Kasumi-1 (cell line): ENCODE measurements around the gene CHADL.
A peak's percentile ranks its signal among the peaks of the same experiment; 100 is the strongest.

Experiments used
- DNase-seq, 2 experiments: peaks; one replicate each; lab custom pipeline; 2025; lab: John Stamatoyannopoulos, UW

The CHADL gene

DNA sequence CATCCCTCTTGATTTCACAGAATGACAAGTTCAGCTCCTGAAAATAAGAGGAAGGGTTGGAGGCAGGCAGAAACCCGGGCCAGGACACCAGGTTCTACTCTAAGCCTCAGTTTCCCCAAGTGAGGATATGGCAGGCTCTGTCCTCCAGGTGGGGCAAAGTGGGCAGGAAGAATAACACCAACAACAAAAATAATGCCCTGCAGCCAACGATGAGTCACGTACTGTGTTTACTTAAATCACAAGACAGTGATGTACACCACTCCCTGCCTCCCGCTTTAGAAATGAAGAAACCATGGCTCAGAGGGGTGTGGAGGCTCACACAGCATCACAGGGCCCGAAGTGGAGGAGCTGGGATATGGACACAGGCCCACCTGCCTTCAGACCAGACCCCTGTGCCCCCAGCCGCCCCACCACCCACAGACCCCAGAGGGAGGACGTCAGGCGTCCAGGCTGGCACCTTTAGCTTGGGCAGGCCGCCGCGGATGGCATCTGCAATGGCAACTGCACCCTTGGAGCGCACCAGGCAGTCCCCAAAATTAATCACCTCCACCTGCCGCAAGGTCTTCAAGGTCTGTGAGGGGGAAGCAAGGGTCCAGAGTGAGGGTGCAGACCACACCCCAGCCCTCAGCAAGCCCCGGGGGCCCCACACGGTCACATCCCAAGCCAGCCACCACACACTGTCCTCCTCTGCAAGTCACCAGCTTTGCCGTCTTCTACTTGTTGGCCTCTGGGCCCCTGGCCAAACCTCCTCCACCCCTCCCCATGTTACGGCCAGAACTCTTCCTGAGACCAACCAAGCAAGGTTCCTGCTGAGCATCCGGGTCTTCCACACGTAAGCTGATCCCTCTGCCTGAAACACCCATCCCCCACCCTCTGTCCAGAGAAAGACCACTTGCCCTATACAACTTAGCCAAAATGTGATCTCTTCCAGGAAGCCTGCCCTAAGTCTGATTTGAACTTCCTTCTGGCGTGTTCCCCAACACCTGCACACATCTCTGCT lies 15.8 kb upstream of the CHADL start:
- no peak for DNase-seq

DNA sequence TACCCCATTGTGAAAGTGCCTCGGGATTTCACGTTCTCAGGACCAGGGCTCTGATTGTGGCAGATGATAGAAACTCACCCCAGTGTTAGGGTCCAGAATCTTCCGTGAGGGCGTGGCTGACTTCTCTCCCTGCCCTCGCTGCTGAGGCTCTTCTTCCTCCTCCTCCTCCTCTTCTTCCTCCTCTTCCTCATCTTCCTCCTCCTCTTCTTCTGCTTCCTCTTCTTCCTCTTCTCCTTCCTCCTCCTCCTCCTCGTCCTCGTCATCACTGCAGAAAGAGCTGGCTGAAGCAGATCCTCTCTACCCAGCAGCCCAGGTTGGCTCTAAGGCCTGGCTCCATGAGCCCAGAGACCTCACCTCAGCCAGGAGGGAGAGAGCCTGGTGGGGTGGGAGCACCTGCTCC lies 13.5 kb upstream of the CHADL start:
- DNase-seq: no peak

DNA sequence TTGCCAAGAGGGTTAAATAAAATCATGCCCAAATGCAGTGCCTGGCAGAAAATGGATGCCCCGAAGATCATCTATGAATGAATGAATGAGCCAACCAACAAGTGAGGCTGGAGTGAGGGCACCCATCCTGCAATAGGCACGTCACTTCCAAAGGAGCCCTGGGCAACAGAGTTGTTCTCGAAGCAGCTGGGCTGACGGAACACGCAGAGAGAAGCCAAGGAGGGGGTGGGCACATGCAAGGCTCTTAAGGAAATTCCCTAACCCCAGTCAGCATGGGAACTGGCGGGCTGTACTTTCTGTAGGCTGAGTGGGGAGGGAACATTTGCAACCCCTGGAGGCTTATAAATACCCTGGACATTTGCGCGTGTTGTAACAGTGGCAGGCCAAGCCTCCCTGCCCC lies 11.6 kb upstream of the CHADL start:
- DNase-seq: no peak

DNA sequence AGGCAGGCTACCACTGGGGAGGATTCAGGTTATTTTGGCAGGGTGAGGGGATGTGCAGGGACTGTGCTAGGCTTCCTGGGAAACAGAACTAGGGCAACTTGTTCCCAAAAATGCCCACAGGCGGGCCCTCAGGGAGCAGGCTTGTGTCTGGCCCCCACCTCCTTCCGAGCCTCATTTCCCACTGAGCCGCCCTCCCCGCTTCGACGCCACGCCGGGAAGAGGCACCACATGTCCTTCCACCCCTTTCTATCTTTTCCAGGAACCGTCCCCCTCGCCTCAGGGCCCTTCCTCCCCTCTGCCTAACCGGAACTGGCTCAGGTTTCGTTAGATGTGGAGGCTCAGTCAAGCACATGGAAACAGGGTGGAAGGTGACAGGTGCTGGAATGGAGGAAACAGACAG lies 9.4 kb upstream of the CHADL start:
- no peak for DNase-seq

DNA sequence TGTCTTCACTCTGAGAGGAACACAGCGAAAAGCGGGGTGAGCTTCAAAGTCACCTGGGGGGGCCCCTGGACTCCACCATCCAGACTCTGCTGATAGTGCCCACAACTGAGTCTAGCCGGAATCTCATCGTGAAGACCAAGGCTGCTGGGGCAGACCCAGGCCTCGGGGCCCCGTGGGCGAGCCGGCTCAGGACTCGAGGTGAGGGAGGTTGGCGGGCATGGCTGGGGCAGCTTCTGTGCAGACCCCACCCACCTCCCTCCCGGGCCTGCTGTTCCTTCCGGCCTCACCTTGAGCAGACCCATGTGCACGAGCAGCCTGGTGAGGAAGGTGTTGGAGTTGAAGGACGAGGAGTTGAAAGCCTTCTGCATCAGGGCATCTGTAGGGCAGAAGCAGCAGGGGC lies 8.7 kb upstream of the CHADL start:
- no peak for DNase-seq

DNA sequence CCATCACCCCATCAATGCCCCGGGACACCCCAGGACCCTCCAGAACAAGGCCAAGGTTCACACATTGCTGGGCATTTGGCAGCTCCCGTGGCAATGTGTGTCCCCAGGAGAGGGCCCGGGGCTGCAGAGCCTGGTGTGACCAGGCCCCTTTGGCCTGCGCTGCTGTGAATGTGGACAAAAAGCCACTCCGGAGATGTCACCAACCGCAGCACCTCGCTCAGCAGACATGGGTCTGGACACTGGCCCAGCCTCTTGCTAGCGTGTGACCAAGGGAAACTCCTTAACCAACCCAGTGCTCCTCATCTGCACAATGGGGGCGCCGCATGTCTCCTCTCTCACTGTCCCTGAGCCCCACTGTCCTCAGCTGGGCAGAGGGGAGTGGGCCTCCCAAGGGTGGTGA lies 8.0 kb upstream of the CHADL start:
- no peak for DNase-seq

DNA sequence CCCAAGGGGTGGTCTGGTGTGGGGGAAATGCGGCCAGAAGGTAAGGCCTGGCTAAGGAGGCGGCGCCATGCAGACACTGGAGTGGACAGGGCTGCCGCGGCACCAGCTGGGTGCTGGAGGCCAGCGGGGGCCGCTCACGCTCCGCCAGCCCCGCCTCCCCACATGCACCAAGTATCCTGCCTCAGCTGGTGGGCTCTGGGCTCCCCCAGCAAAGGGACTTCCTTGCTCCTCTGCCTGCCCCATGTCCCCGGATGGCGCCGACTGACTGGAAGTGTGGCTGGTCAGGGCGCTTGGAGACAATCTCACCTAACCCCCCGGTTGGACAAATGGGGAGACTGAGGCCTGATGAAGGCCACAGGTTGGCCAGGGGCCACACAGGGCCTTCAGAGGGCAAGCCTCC lies 7.6 kb upstream of the CHADL start:
- DNase-seq: no peak

DNA sequence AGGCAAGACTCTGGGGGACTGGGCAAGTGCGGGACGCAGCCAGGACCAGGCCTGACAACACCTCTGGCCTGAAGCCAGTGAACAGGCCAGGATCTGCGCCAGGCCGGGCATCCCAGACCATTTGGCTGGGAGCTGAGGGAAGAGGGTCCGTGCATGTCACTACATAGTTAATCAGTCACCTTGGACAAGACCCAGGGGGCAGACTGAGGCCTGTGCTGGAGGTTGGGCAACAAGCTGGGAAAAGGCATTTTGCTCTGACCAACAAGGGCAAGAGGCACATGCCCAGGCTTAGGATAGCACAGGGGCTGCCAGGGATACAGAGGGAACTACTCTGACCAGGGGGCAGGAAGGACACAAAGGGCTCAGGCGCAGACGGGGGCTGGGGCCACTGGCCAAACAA lies 7.0 kb upstream of the CHADL start:
- DNase-seq: no peak

DNA sequence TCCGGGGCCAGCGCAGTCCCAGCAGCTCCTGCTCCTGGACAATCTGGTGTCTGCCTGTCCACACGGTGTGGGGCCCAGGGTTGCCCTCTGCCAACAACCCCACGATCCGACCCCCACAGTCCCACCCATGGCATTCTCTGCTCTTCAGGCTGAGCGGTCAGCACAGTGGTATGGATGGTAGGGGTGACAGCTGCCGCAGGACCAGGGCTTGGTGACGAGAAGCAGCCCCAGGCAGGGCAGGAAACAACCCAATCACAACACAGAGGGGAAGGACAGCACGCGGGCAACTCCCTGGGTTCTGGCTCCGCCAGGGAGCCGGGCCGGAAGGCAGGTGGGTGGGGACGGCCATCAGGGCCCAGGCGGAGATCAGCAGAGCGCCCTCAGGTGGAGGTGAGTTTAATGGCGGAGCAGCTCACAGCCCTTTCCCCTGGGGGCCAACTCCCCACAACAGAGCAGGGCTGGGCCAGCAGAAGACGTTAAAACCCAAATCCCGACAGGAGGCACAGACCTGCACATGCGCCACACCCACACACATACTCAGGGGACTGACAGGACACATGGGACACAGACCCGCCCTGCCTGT lies 5.3 kb upstream of the CHADL start:
- DNase-seq: no peak

DNA sequence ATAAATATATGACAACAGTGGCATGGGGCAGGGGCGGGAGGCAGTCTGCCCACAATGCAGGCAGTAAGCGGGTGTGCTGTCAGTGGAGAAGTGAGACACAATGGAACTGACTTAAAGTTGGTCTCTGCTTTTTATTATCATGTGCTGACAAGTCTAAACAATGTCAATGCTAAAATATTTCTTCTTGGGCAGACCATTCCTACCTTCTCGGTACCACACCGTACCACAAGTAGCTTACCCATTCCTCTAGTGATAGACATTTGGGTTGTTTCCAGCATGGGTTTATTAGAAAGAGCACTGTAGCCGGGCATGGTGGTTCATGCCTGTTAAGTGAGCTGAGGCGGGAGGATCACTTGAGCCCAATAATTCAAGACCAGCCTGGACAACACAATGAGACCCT lies 2.6 kb upstream of the CHADL start:
- DNase-seq: no peak

DNA sequence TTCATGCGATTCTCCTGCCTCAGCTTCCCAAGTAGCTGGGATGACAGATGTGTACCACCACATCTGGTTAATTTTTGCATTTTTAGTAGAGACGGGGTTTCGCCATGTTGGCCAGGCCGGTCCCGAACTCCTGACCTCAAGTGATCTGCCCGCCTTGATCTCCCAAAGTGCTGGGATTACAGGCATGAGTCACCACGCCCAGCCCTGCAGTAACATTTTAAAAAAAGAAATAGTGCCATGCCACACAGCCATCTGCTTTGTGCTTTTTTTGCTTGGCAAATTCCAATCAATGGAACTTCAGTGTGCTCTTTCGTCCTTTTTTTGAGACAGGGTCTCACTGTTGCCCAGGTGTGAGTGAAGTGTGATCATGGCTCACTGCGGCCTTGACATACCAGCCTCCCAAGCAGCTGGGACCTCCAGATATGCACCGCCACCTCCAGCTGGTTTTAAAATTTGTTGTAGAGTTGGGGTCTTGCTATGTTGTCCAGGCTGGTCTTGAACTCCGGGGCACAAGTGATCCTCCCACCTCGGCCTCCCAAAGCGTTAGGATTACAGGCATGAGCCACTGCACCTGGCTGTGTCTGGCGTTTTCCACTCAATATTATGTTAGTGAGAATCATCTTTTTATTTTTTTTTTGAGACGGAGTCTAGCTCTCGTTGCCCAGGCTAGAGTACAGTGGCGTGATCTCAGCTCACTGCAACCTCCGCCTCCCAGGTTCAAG lies 1.8 kb upstream of the CHADL start:
- DNase-seq: no peak

DNA sequence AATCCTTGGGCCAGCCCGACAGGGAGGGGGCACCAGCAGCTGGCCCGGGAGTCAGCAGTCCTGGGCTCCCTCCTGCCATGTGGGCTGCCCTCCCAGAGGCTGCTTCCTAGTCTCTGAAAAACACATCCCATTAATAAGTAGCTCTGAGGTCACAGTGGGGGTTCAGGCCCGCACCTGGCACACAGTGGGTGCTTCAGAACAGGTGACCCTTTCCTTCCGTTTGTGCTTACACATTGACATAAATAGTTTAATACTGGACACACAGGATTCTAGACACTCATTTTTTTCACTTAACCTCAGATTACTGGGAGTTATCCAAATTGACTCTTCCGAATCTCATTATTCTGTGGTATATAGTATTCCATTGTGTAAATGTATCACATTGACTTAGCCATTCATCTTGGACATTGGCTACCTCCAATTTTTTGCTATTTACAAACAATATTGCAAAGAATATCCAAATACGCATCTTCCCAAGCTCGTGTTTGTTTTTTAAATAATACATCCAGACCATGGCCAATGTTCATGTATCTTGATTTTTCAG lies 474 bp upstream of the CHADL start:
- no peak for DNase-seq

DNA sequence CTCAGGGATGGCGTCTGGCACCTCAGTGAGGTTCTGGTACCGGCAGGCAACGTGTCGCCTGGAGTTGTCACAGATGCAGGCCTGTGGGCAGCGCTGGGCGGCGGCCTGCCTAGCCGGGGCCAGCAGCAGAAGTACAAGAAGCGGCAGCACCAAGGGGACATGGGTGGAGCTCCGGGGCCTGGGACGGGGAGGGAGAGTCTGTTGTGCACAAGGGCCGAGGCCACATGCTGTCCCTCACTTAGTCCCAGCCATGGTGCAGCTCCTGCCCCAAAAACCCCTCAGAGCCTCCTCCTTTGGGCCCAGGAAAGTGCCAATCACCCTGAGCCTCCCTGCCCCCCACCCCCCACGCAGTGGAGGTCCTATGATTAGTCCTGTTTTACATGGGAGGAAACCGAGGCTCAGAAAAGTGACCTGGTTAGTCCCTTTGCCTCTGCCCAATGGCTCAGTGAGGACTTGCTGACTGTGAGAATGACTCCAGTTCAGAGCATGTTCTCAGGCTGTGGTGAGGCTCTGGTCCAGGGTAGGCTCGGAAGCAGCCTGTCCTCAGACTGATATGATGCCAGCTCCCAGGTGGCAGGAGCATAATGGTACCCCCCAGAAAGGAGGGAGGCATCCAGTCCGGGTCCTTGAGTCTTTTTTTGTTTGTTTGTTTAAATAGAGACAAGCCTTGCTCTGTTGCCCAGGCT lies 1.1 kb downstream of the CHADL start:
- DNase-seq: no peak

DNA sequence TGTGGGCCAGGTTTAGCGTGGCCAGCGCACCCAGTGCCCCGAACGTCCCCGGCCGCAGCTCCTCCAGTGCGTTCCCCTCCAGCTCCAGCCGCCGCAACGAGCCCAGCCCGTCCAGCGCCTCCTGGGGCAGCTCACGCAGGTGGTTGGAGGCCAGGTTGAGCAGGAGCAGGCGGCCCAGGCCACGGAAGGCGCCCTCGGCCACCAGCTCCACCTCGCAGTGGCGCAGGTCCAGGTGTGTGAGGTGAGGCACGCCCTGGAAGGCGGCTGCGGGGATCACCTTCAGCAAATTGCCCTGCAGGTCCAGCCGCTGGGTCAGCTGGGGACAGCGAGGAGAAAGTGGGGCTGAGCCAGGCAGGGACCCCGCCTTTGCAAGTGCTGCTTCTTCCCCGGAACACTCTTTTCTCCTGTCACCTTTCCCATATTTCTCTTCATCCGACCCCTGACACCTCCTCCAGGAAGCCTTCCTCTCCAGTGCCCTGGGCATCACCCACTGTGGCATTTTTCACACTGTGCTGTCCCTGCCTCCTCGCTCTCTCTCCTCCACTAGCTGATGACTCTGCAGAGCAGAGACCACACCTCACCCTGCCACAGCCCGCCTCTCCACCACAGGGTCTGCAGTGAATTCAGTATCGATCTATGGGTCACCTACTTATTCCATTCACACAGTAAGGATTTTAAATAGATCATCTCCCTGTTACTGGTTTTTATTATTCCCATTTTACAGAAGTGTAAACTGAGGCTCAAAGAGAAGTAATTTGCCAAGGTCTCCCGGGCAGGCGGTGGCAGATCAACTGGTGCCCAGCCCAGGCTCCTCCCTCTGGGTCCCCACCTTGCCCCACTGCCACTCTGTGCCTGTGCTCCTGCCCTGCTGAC lies 1.9 kb downstream of the CHADL start:
- no peak for DNase-seq

DNA sequence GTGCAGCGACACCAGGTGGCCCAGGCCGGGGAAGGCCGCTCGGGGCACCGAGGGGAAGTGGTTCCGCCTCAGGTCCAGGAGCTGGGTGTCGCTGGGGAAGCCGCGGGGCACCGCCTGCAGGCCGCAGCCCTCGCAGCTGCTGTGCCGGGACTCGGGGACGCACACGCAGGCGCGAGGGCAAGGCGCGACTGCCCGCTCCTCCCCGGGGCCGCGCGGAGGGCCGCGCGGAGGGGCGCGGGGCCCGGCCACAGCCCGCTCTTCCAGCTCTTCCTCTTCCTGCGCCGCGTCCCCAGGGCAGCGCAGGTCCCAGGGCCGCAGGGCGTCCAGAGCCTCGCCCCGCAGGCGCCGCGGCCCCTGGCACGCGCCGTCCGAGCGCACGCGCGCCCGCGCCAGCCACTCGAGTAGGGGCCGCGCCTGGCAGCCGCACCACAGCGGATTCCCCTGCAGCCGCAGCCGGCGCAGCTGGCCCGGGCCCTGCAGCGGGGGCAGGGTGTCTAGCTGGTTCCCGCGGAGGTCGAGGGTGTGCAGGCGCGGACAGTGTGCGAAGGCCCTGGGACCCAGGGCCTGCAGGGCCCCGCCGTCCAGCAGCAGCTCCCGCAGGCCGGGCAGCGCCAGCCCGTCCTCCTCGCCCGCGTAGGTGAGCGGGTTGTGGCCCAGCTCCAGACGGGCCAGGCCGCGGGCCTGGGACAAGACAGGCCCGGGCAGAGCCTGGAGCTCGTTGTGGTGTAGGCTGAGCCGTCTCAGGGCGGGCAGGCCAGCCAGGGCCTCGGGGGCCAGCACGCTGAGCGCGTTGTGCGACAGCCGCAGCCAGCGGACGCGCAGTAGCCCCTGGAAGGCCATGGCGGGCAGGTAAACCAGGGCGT lies 2.8 kb downstream of the CHADL start:
- peak; percentile 35 to 65 for DNase-seq

DNA sequence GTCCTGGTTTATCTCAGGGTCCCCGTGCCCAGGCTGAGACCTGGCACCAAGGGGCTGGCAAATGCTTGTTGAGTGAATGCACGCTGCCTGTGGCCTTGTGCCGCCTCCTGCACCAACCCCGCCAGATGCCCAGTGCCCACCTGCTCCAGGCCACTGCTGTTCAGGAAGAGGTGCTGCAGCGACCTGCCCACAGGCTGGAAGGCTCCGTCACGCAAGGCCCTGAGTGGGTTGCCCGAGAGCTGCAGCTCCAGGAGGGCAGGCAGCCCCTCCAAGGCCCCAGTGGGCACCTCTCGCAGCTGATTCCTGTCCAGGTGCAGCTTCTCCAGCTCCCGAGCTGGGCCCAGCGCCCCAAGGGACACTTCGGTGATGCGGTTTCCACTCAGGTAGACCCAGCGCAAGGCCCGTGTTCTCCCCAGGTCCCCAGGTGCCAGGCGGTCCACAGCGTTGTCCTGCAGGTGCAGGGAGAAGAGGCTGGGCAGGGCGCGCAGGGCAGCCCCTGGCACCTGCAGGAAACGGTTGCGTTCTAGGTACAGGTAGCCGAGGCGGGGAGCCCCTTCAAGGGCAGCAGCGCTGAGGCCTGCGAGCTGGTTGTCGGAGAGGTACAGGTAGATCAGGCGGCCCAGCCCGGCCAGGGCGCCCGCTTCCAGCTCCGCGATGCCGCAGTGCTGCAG lies 3.6 kb downstream of the CHADL start:
- no peak for DNase-seq

DNA sequence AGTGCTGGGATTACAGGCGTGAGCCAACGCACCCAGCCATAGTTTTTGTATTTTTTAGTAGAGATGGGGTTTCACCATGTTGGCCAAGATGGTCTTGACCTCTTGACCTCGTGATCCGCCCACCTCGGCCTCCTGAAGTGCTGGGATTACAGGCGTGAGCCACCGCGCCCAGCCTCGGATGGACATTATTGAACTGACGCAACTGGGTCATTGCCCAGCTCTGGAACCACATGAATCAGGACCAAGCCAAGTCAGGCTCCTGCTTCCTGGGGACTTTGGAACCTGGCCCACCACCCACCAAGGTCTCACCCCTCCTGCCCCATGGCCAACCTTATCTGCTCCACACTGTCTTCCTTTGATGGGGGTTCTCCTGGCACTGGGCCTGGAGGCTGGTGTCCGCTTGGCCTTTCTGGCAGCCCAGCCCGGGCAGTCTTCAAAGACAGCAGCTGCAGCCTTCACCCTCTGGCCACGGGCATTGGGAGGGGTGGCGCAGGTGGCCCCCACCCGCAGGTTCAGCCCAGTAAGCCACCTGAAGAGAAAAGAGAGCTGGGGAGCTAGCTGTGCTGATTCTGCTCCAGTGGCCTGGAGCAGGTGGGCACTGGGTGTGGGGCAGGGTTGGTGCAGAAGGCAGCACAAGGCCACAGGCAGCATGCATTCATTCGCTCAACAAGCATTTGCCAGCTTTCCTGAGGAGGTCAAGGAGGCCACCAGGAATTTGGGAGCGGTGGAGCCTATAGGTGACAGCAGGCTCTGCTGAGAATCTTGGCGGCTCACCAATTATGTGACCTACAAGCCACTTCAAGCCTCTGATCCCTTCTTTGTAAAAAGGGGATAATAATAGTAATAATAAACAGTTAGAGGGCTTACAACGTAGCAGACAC lies 5.7 kb downstream of the CHADL start:
- no peak for DNase-seq

DNA sequence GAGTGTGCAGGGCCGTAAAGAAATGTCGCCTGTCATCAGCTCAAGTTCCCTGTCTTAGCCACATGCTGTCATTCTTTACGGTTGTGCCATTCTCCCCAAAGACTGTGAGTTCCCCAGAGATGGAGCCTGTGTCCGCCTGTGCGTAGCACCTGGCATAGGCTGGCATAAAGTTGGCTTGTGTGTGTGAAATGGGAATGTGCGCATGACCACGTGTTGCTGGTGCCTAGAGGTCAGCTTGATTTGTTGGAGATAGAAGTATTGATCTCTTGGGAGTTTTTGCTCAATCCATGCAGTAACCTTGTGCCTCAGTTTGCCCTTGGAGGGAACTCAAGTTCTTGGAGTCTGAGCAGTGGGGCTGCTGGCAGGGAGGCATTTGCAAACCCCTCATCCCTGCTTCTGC lies 9.4 kb downstream of the CHADL start:
- no peak for DNase-seq

DNA sequence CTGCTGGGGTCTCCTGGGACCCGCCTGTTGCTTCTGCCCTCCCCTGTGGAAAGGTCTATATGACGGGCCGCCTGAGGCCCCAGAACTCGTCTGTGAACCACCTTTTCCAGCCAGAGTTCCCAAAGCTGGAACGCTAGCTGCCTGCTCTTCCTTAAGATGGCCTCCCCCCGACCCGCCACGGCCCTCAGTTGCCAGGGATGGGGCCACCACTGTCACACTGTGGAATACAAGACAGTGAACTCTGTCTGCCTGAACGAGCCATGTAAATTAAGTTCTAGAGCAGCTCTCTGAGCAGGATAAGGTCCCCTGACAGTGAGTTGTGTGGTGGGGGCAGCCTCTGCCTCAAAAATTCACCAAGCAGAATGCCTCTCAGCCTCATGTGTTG lies 10.3 kb downstream of the CHADL start:
- no peak for DNase-seq
